Coronary artery (tissue), 2 donors: ENCODE results near the gene NACC2.
A peak's percentile ranks its signal among the peaks of the same experiment; 100 is the strongest.

Source experiments
- DNase-seq: peaks from one replicate; pipeline ENCODE4 v3.0.0-alpha.2; 2017; ENCODE audit warnings: low spot score
- H3K27ac ChIP-seq, 2 donors: fragments of 200-600 bp; sonication (generic); one replicate each; pipeline ENCODE4 v1.5.1; 2016 to 2019
- H3K4me3 ChIP-seq: fragments of 200-600 bp; sonication (generic); 2 replicates; pipeline ENCODE4 v1.5.1; 2016; ENCODE audit warnings: mild to moderate bottlenecking, moderate library complexity
- CTCF ChIP-seq: fragments of 200-600 bp; sonication (generic); IDR thresholded peaks from one replicate; pipeline ENCODE4 v1.5.1; 2019; ENCODE audit warnings: antibody characterized with exemption

Gene NACC2

GRCh38 chr9:136079211-136079915 is 15.7 kb downstream of the NACC2 start:
- DNase-seq: no peak
- H3K4me3 ChIP-seq: peak overlapping the region; percentile 22

GRCh38 chr9:136078498-136079011 is 16.5 kb downstream of the NACC2 start:
- H3K4me3 ChIP-seq: no peak overlapping the region
- no peak overlapping the region for H3K27ac ChIP-seq
- TF ChIP-seq CTCF: no peak
- no peak for DNase-seq

More at GRCh38 chr9:136079211-136079915, 15.7 kb downstream of the NACC2 start:
- H3K27ac ChIP-seq: peak overlapping the region; percentile 36 to 70
- no peak for TF ChIP-seq CTCF

- no peak overlapping the region for H3K27ac ChIP-seq
- DNase-seq: no peak
- H3K4me3 ChIP-seq: no peak overlapping the region
- TF ChIP-seq CTCF: no peak
Observed at GRCh38 chr9:136078024-136078423, 17.1 kb downstream of the NACC2 start.

- Histone ChIP-seq H3K27ac (no peak overlapping the region), H3K4me3 (no peak overlapping the region)
- DNase-seq: no peak
- TF ChIP-seq CTCF: no peak
Observed at GRCh38 chr9:136077491-136077890, 17.6 kb downstream of the NACC2 start.

GRCh38 chr9:136075881-136076678 is 19.0 kb downstream of the NACC2 start:
- no peak overlapping the region for H3K27ac ChIP-seq
- DNase-seq: no peak
- no peak overlapping the region for H3K4me3 ChIP-seq
- no peak for TF ChIP-seq CTCF

- no peak for TF ChIP-seq CTCF
- Histone ChIP-seq H3K4me3 (no peak overlapping the region), H3K27ac (no peak overlapping the region)
- no peak for DNase-seq
Observed at GRCh38 chr9:136075134-136075841, 19.8 kb downstream of the NACC2 start.
